ENCODE measurements around the gene SEC14L2. TPM values are rescaled to one million over a fixed set of nuclear protein-coding genes. Genes with fewer than 3 reads are reported as not detected.
"Not testable (repeated sequence)": the region's sequence is repeated elsewhere in the genome, so short reads cannot be mapped to it uniquely, and the experiment has no call there.

Gene SEC14L2
- total RNA-seq, 1 experiment from 2014 or later = 9.4 TPM

- Mint-ChIP-seq H3K4me1 (ENCODE audit: low read depth, unreplicated experiment) (peaks cover 14% of the 10 kb centered on the region), H3K36me3 (ENCODE audit: insufficient read depth, unreplicated experiment) (peaks cover 8% of the 10 kb centered on the region), H3K27ac (ENCODE audit: unreplicated experiment) (no peak overlapping the region), H3K4me3 (ENCODE audit: unreplicated experiment) (no peak overlapping the region), H3K27me3 (ENCODE audit: insufficient read depth, unreplicated experiment) (no peaks in the 10 kb centered on the region), H3K9me3 (ENCODE audit: unreplicated experiment) (no peaks in the 10 kb centered on the region)
- no TSS peak for BruUV-seq (replicated peaks)
- no peak for TF ChIP-seq CTCF (IDR thresholded peaks at IDR 0.05; ENCODE audit: insufficient read depth in 1 of 2, low read depth in 1 of 2, low read length in 1 of 2, severe bottlenecking in 1 of 2, unreplicated experiment in 1 of 2)
- Histone ChIP-seq H3K36me3 (ENCODE audit: control insufficient read depth, insufficient read depth, low read length) (peaks cover 1% of the 10 kb centered on the region), H3K4me1 (peaks cover 9% of the 10 kb centered on the region; the same call in 1 of the 2 replicates), H3K27me3 (replicated peaks; ENCODE audit: control insufficient read depth, insufficient read depth, low read length) (no peaks in the 10 kb centered on the region), H3K9me3 (no peaks in the 10 kb centered on the region), H3K4me3 (ENCODE audit: low read depth, low read length) (no peak overlapping the region)
- DNase-seq = no peak
- intact Hi-C loops (cut with micrococcal nuclease; ENCODE audit: unreplicated experiment) = no loop called here
- ChIA-PET CTCF (no interaction called here), POLR2A (interaction anchor here (0.6 kb wide), 1 partner anchor 30 kb away, joined by 3 read pairs; no protein-coding TSS in a partner anchor)
These were observed 5.4 kb downstream of the SEC14L2 start for GRCh38 chr22:30402028-30402765.

- H3K27me3 Mint-ChIP-seq (ENCODE audit: insufficient read depth, unreplicated experiment); DNase-seq; CTCF ChIA-PET; H3K4me1 ChIP-seq; H3K36me3 ChIP-seq (ENCODE audit: control insufficient read depth, insufficient read depth, low read length); H3K9me3 Mint-ChIP-seq (ENCODE audit: unreplicated experiment); H3K36me3 Mint-ChIP-seq (ENCODE audit: insufficient read depth, unreplicated experiment); intact Hi-C loops (cut with micrococcal nuclease; ENCODE audit: unreplicated experiment); H3K9me3 ChIP-seq; H3K27me3 ChIP-seq (replicated peaks; ENCODE audit: control insufficient read depth, insufficient read depth, low read length); H3K4me3 Mint-ChIP-seq (ENCODE audit: unreplicated experiment); BruUV-seq (replicated peaks); POLR2A ChIA-PET; H3K27ac Mint-ChIP-seq (ENCODE audit: unreplicated experiment); H3K4me3 ChIP-seq (ENCODE audit: low read depth, low read length): not testable (repeated sequence)
- peaks cover 13% of the 10 kb centered on the region for H3K4me1 Mint-ChIP-seq (ENCODE audit: low read depth, unreplicated experiment)
These were observed 5.9 kb downstream of the SEC14L2 start for GRCh38 chr22:30402766-30403104.

GRCh38 chr22:30404307-30404706 is 7.5 kb downstream of the SEC14L2 start:
- Histone ChIP-seq H3K27me3 (replicated peaks; ENCODE audit: control insufficient read depth, insufficient read depth, low read length) (no peaks in the 10 kb centered on the region), H3K36me3 (ENCODE audit: control insufficient read depth, insufficient read depth, low read length) (peaks cover 1% of the 10 kb centered on the region), H3K4me1 (no peaks in the 10 kb centered on the region), H3K4me3 (ENCODE audit: low read depth, low read length) (no peak overlapping the region), H3K9me3 (no peaks in the 10 kb centered on the region)
- peaks cover 11% of the 10 kb centered on the region for H3K36me3 Mint-ChIP-seq (ENCODE audit: insufficient read depth, unreplicated experiment)
- no peak overlapping the region for H3K4me3 Mint-ChIP-seq (ENCODE audit: unreplicated experiment)
- intact Hi-C loops (cut with micrococcal nuclease; ENCODE audit: unreplicated experiment) = no loop called here
- H3K9me3 Mint-ChIP-seq (ENCODE audit: unreplicated experiment) = no peaks in the 10 kb centered on the region
- TF ChIP-seq CTCF (IDR thresholded peaks at IDR 0.05; ENCODE audit: insufficient read depth in 1 of 2, low read depth in 1 of 2, low read length in 1 of 2, severe bottlenecking in 1 of 2, unreplicated experiment in 1 of 2) = no peak
- no TSS peak for BruUV-seq (replicated peaks)
- H3K27me3 Mint-ChIP-seq (ENCODE audit: insufficient read depth, unreplicated experiment) = no peaks in the 10 kb centered on the region
- ChIA-PET CTCF (no interaction called here), POLR2A (no interaction called here)
- no peaks in the 10 kb centered on the region for H3K4me1 Mint-ChIP-seq (ENCODE audit: low read depth, unreplicated experiment)
- no peak overlapping the region for H3K27ac Mint-ChIP-seq (ENCODE audit: unreplicated experiment)
- DNase-seq = no peak

Data from Caco-2 (cell line).